ENCODE results near the gene CAV1.

DNA sequence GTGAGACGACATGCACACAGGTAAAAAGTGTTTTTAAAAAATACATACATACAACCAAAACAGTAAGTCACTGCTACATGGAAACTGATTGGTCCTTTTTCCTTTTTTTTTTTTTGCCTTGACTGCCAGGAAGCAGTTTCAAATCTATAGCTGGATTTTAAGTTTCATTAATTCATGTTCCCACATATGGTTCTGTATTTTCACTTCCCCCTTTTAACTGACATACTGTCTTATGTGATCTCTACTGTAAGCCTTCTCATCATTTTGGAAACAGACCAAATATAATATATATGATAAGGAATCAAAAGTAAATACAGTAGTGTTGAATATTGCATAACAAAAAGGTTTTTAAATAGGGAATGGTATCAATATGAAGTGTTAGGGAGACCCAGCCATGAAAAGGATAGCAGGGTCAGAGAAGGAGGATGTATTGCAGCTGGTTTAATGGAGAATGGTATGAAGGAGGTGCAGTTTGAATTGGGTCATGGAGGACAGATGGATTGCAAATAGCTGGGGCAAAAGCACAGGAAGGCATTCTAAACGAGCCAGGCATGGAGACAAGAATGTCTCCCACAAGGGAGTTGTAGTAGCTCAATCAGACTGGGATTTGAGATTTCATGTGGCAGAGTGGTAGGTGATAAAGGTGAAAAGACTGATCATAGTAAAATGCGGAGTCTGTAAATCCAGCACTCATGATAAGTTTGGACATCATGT lies 5.4 kb downstream of the CAV1 start:
- TF ChIP-seq, protein P1, sequence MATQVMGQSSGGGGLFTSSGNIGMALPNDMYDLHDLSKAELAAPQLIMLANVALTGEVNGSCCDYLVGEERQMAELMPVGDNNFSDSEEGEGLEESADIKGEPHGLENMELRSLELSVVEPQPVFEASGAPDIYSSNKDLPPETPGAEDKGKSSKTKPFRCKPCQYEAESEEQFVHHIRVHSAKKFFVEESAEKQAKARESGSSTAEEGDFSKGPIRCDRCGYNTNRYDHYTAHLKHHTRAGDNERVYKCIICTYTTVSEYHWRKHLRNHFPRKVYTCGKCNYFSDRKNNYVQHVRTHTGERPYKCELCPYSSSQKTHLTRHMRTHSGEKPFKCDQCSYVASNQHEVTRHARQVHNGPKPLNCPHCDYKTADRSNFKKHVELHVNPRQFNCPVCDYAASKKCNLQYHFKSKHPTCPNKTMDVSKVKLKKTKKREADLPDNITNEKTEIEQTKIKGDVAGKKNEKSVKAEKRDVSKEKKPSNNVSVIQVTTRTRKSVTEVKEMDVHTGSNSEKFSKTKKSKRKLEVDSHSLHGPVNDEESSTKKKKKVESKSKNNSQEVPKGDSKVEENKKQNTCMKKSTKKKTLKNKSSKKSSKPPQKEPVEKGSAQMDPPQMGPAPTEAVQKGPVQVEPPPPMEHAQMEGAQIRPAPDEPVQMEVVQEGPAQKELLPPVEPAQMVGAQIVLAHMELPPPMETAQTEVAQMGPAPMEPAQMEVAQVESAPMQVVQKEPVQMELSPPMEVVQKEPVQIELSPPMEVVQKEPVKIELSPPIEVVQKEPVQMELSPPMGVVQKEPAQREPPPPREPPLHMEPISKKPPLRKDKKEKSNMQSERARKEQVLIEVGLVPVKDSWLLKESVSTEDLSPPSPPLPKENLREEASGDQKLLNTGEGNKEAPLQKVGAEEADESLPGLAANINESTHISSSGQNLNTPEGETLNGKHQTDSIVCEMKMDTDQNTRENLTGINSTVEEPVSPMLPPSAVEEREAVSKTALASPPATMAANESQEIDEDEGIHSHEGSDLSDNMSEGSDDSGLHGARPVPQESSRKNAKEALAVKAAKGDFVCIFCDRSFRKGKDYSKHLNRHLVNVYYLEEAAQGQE (IDR thresholded peaks at IDR 0.05; ENCODE audit: borderline replicate concordance): no peak
- TF ChIP-seq, protein P2, sequence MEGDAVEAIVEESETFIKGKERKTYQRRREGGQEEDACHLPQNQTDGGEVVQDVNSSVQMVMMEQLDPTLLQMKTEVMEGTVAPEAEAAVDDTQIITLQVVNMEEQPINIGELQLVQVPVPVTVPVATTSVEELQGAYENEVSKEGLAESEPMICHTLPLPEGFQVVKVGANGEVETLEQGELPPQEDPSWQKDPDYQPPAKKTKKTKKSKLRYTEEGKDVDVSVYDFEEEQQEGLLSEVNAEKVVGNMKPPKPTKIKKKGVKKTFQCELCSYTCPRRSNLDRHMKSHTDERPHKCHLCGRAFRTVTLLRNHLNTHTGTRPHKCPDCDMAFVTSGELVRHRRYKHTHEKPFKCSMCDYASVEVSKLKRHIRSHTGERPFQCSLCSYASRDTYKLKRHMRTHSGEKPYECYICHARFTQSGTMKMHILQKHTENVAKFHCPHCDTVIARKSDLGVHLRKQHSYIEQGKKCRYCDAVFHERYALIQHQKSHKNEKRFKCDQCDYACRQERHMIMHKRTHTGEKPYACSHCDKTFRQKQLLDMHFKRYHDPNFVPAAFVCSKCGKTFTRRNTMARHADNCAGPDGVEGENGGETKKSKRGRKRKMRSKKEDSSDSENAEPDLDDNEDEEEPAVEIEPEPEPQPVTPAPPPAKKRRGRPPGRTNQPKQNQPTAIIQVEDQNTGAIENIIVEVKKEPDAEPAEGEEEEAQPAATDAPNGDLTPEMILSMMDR (IDR thresholded peaks at IDR 0.05; ENCODE audit: poor library complexity, severe bottlenecking): no peak
- TF ChIP-seq MXI1 (conservative IDR thresholded peaks at IDR 0.05; ENCODE audit: poor library complexity, severe bottlenecking): no peak
